HG03378 (cell line): ENCODE measurements around the gene AKR1C3.
"Not testable (repeated sequence)": the region's sequence is repeated elsewhere in the genome, so short reads cannot be mapped to it uniquely, and the experiment has no call there.

ENCODE experiments used
- ATAC-seq: cut with Tn5 transposase; IDR thresholded peaks from one replicate; pipeline ENCODE4 v1.9.1; 2021; ENCODE audit warnings: mild to moderate bottlenecking, moderate library complexity; ENCODE audit not compliant: unreplicated experiment

The AKR1C3 gene

DNA sequence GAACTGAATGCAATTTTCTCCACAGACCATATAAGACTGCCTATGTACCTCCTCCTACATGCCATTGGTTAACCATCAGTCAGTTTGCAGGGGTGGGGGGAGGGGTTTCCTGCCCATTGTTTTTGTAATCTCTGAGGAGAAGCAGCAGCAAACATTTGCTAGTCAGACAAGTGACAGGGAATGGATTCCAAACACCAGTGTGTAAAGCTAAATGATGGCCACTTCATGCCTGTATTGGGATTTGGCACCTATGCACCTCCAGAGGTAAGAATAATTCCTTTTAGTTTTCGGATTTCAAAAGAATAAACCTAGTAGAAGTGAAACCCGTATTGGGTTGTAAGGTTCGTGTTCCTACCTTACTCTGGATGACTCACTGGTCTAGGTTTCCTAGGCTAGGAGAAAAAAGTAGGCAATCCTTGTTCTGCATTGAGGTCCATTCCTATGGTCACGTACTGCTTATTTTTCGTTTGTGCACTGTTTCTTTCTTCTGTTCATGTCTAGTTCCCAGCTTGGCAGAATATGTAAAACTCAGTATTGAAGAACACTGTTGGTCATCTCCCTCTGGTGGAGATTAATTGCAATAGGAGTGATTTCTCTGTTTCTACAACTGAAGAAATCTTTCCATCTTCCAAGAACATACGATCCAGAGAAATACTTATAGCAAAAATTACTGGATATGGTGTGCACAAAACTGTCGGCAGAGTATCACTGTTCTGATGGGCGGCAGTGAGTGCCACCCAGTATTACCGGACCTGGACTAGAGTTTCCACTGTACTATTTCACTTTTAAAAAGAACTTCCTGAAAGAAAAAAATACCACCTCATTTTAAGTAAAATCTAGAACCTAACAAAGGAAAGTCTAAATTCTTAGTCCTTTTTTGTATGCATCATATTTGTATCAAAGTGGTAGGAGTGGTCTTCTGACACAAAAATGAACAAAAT lies at the start of gene AKR1C3:
TSS of gene AKR1C3 (plus strand) at position 150 of the 941 bp plus-strand sequence. CDS start at position 181, 31 bp downstream.
- no peak for ATAC-seq

DNA sequence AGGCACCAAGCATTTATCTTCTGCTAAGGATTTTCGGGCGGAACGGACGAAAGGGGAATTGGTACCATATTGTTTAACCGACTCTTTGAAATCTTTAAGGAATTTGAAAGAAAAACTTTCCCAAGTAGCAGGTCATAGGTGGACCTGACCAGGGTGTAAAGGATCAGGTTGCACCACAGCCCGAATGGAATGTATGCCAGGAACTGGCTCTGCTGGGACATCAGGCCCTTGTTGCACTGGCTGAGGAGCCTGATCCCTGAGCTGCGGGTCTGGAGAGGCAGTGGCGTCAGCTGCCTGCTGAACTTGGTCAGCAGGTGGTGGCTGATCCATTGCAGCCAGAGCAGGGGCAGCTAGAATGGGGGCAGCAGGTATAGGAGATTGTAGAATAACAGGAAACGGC lies 49.1 kb upstream of the AKR1C3 start:
- ATAC-seq = no peak

DNA sequence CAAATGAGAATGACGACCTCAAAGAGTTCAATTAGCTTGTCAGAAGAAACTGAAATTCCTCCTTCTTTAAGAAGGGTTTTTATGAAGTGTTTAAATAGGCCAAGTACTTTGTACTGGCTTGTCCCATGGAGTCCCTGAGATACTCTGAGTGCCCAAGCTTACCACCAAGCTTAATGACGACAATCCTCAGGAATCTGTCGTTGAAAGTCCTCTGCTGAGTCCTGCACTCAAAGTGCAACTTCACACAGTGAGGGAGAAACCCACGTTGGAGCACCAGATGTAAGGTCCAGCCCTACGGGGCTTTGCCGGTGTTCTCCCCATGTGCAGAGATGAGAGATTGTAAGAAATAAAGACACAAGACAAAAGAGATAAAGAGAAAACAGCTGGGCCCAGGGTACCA lies 47.8 kb upstream of the AKR1C3 start:
- ATAC-seq = no peak

DNA sequence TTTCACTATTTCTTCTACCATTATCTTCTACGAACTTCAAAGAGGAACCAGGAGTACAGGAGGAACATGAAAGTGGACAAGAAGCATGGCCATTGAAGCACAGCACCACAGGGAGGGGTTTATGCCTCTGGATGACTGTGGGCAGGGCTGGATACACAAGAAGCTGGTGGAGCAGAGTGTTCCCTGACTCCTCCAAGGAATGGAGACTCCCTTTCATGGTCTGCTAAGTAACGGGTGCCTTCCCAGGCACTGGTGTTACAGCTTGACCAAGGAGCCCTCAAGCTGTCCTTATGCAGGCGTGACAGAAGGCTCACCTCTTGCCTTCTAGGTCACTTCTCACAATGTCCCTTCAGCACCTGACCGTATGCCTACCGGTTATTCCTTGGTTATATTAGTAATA lies 47.2 kb upstream of the AKR1C3 start:
- ATAC-seq = not testable (repeated sequence)

DNA sequence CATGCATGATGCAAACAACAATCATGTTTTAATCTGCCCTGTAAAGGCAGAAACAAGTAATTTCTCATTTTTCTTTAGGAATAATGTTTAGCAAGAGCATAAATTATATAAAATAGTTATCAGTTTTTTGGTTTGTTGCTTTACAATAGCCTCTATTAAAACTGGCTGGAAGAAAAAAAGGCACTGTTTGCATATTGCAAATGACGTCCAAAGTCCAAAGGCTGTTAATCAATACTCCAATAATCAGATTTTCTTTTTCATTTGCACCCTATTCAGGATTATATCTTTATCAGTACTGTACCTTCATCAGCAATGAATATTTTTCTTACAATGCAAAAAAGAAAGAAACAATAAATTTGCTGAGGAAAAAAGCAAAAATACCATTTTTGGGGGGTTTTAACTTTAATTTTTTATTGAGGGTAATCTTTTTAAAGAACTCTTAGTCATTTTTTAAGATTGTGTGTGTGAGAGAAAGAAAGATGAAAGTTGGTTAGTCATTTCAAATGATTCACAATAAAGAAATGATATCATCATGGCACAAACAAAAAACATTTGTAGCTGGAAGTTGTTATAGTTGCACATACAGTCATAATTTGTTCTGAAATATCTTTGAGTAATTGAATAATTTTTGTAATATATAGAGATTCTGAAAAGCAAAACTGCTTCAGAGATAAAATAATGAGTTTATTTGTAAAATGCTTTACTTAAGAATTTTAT lies 46.1 kb upstream of the AKR1C3 start:
- no peak for ATAC-seq

DNA sequence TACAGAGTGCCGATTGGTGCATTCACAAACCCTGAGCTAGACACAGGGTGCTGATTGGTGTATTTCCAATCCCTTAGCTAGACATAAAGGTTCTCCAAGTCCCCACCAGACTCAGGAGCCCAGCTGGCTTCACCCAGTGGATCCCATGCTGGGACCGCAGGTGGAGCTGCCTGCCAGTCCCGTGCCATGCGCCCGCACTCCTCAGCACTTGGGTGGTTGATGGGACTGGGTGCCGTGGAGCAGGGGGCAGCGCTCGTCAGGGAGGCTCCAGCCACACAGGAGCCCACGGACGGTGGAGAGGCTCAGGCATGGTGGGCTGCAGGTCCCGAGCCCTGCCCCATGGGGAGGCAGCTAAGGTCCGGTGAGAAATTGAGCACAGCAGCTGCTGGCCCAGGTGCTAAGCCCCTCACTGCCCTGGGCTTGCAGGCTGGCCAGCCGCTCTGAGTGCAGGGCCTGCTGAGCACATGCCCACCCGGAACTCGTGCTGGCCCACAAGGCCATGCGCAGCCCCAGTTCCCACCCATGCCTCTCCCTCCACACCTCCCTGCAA lies 41.2 kb upstream of the AKR1C3 start:
- not testable (repeated sequence) for ATAC-seq

DNA sequence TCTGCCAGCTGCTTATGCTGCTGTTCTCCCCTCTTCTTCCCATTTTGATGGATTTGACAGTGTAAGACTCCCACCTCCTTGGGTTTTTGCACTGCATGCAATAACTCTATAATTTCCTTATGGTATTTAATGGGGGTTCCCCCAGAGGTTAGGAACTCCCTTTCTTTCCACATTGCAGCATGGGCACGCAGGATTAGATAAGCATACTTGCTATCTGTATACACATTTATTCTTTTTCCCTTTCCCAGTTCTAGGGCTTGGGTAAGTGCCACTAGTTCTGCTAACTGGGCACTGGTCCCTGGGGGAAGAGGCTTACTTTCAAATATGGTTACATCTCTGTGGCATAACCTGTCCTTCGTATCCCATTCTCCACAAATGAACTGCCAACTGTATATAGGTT lies 39.4 kb upstream of the AKR1C3 start:
- not testable (repeated sequence) for ATAC-seq

DNA sequence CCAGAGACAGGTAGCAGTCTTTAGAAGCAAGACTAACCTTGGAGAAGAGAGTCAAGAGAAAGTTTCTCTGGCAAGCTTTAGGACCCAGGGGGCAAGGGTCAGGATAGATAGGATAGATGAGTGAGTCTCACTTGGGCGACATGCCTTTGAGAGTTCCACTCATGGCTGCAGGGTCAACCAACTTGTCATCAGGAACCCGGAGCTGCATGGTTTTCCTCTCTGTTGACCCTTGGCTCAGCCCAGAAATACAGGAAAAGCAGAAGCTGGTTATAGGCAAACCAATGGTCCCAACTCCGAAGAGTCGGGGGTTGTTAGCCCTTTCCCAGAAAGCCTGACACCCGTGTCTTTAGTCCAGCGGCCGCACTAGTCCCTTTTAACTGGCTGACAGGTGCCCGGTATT lies 34.9 kb upstream of the AKR1C3 start:
- not testable (repeated sequence) for ATAC-seq

DNA sequence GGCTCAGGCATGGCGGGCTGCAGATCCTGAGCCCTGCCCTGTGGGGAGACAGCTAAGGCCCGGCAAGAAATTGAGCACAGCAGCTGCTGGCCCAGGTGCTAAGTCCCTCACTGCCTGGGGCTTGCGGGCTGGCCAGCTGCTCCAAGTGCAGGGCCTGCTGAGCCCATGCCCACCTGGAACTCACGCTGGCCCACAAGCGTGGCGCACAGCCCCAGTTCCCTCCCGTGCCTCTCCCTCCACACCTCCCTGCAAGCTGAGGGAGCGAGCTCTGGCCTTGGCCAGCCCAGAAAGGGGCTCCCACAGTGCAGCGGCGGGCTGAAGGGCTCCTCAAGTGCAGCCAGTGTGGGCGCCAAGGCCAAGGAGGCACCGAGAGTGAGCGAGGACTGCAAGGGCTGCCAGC lies 33.4 kb upstream of the AKR1C3 start:
- ATAC-seq = not testable (repeated sequence)

DNA sequence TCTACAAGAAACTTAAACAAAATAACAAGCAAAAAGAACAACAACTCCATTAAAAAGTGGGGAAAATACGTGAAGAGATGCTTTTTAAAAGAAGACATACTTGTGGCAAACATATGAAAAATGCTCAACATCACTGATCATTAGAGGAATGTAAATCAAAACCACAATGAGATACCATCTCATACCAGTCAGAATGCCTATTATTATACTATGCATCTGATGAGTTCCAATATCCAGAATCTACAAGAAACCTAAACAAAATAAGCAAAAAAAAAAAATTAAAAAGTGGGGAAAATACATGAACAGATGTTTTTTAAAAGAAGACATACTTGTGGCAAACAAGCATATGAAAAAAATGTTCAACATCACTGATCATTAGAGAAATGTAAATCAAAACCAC lies 29.6 kb upstream of the AKR1C3 start:
- no peak for ATAC-seq

DNA sequence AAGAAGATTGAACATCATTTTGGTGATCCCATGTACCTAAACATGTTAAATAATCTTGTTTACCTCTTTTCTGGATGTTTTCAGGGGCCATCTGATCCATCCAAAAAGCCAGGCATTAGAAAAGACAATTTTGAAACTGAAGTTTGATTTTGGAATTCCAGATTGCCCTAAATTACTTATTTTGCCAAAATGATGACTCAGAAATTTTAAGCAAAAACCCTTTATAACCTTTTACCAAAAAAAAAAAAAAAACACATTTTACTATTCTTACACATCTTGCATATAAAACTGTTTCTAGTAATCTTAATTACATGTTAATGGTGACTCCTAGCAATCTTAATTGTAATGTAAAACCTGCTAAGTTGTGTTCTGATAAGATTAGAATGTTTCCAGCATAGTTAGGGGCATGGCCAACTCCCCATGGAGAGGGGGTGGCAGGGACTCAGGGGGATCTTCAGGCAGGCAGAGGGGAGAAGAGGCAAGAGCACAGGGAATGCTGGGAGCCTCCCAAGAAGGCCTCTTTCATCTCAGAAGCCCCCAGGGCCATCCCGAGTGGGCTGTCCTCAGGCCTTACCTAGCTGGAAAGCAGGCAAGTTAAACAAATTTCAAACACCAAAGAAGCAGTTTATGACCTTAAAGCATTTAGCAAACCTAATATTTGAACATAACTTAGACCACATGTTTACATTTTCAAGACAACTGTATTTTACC lies 25.8 kb upstream of the AKR1C3 start:
- ATAC-seq = no peak

DNA sequence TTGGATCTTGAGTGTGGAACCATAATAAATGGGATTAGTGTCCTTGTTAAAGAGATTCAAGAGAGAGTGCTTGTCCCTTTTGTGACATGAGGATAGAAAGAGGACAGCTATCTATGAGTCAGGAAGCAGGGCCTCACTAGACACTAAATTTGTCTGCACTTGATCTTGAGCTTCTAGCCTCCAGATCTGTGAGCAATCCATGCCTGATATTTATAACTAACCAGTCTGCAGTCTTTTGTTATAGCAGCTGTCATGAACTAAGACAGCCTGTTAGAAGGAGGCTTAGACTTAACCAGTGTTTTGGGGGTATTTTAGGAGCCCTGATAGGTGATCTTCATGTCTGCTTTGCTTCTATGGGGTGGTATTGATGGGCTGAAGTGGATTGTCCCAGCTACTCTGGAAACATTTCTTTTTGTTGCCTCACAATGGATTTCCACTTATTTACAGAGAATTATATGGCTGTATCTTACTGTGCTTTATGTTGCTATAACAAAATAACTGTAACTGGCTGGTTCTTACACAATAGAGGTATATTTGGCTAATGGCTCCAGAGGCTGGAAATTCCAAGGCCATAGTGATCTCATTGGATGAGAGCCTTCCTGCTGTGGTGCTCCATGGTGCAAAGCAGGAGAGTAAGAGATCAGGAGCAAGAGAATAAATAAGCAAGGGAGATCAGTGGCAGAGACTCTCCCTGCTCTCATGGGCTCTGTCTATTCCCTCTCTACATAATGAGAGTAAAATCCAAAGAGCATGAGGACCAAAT lies 23.4 kb upstream of the AKR1C3 start:
- ATAC-seq = no peak

DNA sequence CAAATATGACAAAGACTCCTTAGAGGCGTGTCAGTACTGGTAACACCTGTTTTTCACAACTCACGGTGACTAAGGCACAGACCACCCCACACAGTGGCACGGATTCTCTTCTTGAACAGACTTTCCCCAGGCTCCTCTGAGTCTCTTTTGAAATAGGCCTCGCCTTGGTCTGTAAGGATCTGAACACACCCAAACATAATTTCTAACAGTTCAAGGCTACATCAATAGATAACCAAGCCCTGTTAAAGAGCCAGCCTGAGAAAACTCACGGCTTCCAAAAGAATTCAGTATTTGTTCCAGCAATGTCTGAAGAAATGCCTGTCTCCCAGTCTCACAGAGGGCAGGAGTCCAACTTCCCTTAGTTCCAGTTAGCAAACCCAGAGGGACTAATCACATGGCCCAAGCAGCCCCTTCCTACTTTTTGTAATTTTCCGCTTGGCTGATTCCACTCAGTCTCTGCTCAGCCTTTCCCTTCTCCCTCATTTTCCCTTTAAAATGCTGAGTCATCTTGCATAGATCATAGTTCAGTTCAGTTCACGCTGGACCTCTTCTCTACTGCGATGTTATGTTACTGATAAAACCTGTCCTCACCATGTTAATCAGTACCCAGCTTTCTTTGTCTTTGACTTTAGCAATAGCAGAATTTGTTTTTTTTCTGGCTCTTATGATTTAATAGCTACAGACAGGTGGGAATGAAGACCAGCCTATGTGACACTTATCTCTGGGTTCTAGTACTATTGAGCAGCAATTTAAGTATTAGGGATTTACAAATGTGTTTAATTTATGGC lies 22.6 kb upstream of the AKR1C3 start:
- ATAC-seq = no peak

DNA sequence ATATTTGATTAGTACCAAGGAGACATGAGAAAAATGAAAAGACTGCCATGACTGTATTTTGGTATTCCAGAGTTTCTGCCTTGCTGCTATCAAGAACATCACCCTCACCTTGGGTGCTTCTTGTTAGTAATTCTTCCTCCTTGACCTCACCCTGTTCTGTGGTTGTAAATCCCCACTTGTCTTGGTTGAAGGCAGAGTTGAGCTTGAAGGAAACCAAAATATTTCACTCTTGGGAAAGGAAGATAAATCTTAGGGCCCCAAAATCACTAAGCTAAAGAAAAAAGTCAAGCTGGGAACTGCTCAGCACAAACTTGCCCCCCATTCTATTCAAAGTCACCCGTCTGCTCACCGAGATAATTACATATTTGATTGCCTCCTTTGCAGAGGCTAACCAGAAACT lies 20.6 kb upstream of the AKR1C3 start:
- ATAC-seq = no peak

DNA sequence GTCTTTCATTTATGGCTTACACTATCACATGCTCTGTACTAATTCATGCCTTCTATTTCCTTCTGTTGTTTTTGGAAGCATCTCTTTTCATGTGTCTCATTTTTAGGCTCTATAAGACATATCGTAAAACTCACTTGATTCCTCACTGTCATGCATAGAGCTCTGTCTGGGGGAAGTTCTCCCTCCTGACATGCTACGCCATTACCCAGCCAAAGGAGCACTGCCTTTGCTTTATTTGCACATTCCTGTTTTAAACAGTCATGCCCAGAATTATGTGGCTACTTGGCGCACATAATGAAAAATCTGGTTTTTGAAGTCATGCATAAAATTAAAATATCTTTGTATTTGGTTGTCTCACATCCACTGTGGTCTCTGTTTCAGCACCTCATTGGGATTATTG lies 17.6 kb upstream of the AKR1C3 start:
- no peak for ATAC-seq

DNA sequence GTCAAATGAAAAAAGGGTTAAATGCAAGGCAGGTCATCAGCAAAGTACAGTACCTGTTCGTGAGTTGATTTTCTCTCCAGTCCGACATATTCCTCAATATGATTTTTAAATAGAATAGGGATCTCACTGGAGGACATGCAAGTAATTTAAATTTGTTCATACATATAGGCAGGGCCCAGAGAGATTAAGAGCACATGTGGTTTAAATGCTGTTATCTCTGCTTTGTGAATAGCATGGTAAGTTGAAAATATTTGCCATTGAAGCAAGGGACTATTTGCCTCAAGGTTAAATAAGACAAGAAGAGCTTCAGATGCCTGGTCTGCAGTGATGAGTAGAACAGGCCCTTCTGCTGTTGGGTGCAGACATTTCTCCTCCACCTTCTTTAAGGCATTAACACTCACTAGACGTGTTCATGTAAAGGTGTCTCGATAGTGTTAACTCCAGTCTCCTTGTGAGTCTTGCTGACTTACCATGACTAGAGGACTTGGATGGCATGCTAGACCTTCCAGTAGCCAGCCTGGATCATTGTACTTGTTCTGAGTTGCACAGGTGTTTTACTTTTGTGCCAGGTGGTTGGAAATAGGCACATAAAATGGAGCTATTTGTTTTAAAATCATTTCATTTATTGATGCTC lies 15.6 kb upstream of the AKR1C3 start:
- ATAC-seq = no peak

DNA sequence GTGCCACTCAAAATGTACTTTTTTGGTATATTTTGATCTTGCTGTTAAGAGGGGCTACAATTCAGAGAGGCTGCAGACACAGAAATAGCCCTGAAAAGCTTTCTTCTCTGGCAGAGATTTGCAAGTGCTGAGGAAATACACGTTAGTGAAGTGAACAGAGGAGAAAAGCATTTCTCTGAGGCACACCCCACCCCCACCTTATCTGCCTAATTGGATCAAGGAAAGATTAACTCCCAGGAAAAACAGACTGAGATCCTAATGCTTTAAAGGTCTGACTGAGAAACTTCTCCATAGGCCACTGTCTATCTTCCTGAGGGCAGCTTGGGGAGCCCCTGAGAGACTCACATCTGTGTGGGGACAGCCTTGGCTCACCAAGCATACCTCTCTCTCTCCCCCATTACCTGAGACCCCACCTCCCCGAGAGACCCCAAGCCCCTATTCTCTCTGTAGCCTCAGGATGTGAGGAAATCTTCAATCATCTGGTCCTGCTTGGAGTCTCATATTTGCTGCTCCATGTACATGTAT lies 14.8 kb upstream of the AKR1C3 start:
- no peak for ATAC-seq

DNA sequence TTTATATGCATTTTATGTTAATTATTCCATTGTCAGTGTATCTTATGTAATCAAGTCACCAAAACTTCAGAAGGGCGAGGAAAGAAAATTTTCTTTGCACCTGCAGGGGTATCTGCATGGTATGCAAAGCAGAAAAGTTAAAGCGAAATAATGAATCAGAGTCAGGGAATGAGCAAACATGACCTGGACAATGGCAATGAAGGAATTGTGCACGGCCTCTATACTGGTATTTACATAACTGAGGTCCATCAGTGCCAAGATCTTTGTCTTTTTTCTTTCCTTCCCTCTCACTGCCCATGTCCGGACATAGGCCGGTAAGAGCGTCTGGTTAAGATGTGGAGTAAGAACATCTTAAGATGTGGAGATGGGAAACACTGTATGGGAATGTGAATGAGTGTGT lies 14.4 kb upstream of the AKR1C3 start:
- no peak for ATAC-seq

DNA sequence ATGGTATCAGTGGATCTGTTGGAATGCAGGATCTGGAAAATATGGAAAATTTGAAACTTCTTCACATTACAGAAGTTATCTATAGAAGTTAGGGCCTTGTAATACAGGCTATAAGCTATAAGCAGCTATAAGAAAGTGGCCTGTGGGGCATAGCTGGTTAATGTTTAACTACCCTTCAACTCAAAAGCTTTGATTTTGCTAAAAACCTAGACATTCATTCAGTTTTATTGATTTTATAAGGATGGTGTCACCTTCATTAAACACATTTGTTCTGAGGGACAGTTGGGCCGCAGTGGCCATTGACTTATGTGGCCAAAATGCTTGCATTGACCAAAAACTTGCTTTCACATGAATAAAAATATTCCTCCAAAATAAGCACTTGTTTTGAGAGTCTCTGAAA lies 13.1 kb upstream of the AKR1C3 start:
- ATAC-seq = no peak
